GM12891 (cell line): ENCODE data around the gene SCN3A.

Source experiments
- POLR2A ChIP-seq: IDR thresholded peaks from 2 replicates; pipeline ENCODE4 v1.6.1; 2011; ENCODE audit warnings: low read depth, low read length, control low read depth
- POLR2AphosphoS5 ChIP-seq: IDR thresholded peaks from 2 replicates; pipeline ENCODE4 v1.6.1; 2011; ENCODE audit warnings: low read depth, low read length, control low read depth
- POU2F2 ChIP-seq: IDR thresholded peaks from 2 replicates; pipeline ENCODE4 v1.6.1; 2011; ENCODE audit warnings: low read depth, mild to moderate bottlenecking, control low read depth, low read length, moderate library complexity

GRCh38 chr2:165044505-165045303 is 159.1 kb downstream of the SCN3A start:
- TF ChIP-seq POU2F2 (no peak), POLR2A (no peak), POLR2AphosphoS5 (no peak)
